SU-DHL-6 (cell line): ENCODE results near the gene AGO1.

Experiments used
- CTCF ChIP-seq: fragments of 200-600 bp; sonication (generic); IDR thresholded peaks from one replicate; pipeline ENCODE4 v1.5.1; 2017; ENCODE audit warnings: antibody characterized with exemption, mild to moderate bottlenecking, low read length, moderate library complexity; ENCODE audit not compliant: insufficient read depth, poor library complexity, severe bottlenecking
- EZH2phosphoT487 ChIP-seq: fragments of 200-600 bp; sonication (generic), shearing (Covaris generic); conservative IDR thresholded peaks from 2 replicates; pipeline ENCODE4 v1.6.1; 2018; ENCODE audit warnings: mild to moderate bottlenecking, antibody characterized with exemption, low read length, moderate library complexity, mixed read lengths

GRCh38 chr1:35876988-35877387, 6.0 kb upstream of the AGO1 start:
- TF ChIP-seq CTCF (no peak), EZH2phosphoT487 (no peak)
